Peyer's patch (tissue), 4 donors: ENCODE data around the gene LRRC25.

Experiments used
- POLR2A ChIP-seq, 2 donors: fragments of 450-650 bp; IDR thresholded peaks; one replicate each; pipeline ENCODE4 v1.5.1; 2017; ENCODE audit warnings: antibody characterized with exemption in 2 of 2, mild to moderate bottlenecking in 2 of 2, moderate library complexity in 2 of 2
- TF ChIP-seq, protein P1 (sequence below), 6 experiments: fragments of 450-650 bp in 4 of 6; fragments of 200-600 bp in 2 of 6; sonication (generic) in 1 of 6; IDR thresholded peaks; one replicate each; pipeline ENCODE4 v1.5.1; 2017 to 2019; ENCODE audit warnings: antibody characterized with exemption in 6 of 6, mild to moderate bottlenecking in 3 of 6, moderate library complexity in 1 of 6

DNA sequence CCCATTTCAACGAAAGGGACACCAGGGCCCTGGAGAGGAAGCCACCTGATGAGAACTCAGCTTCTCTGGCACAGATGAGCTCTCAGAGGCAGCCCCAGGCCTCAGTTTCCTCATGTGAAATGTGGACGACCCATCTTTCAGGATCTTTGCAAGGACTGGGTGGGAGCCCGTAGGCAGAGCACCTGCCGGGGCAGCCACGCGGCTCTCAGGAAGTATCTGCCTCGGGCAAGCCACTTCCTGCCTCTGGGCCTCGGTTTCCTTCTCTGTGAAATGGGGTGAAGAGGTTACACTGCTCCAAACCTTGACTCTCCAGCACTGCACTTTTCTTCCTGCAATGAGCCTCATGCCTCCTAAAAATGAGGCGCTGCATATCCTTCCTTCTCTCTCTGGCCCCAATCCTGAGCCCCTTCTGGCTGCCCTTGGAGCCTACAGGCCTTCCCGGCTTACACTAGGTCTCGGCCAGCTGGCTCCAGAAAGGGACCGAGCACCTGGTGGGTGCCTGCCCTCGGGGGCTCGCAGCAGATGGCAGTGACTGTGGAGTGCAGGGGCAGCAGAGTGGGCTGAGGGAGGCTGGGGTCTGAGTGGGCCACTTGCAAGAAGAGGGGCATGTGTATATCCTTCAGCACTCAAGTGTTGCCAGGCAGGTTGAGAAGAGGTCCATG lies 25.2 kb upstream of the LRRC25 start:
- TF ChIP-seq, protein P1, sequence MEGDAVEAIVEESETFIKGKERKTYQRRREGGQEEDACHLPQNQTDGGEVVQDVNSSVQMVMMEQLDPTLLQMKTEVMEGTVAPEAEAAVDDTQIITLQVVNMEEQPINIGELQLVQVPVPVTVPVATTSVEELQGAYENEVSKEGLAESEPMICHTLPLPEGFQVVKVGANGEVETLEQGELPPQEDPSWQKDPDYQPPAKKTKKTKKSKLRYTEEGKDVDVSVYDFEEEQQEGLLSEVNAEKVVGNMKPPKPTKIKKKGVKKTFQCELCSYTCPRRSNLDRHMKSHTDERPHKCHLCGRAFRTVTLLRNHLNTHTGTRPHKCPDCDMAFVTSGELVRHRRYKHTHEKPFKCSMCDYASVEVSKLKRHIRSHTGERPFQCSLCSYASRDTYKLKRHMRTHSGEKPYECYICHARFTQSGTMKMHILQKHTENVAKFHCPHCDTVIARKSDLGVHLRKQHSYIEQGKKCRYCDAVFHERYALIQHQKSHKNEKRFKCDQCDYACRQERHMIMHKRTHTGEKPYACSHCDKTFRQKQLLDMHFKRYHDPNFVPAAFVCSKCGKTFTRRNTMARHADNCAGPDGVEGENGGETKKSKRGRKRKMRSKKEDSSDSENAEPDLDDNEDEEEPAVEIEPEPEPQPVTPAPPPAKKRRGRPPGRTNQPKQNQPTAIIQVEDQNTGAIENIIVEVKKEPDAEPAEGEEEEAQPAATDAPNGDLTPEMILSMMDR (IDR thresholded peaks at IDR 0.05), result no peak
- TF ChIP-seq POLR2A (IDR thresholded peaks at IDR 0.05), result no peak
